GM19324 (cell line): ENCODE data around the gene COLEC12.

Source experiments
- ATAC-seq: cut with Tn5 transposase; IDR thresholded peaks from one replicate; pipeline ENCODE4 v1.9.1; 2021; ENCODE audit warnings: mild to moderate bottlenecking, moderate library complexity; ENCODE audit not compliant: unreplicated experiment, low FRiP score

Gene COLEC12

GRCh38 chr18:448116-448790, 52.2 kb downstream of the COLEC12 start:
- ATAC-seq: no peak

DNA sequence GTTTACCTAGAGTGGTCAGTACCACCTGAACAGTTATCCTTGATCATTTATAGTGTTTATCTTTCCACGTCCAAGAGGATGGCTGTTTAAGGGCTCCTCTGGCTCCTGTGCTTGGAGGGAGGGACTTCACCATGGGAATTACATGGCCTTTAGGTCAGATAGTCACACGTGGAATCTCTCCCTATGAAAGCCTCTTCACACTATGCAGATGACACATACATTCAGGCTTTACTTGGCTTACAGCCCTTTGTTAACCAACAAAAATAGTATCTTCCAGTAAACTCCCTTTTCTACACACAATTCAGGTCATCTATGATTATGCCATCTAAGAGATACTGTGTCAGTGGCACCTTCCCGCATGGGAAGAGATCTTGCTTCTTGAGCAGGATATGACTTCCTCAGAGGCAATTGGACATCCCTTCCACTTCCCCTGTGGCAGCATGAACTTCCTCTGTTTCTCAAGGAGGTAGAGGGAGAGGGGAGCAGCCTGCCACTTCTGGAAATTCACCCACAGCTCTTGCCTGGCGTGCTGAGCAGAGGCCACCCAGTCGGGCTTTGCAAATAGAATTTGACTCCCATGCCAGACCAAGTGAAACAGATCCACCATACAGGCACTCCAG, 53.5 kb downstream of the COLEC12 start:
- no peak for ATAC-seq

DNA sequence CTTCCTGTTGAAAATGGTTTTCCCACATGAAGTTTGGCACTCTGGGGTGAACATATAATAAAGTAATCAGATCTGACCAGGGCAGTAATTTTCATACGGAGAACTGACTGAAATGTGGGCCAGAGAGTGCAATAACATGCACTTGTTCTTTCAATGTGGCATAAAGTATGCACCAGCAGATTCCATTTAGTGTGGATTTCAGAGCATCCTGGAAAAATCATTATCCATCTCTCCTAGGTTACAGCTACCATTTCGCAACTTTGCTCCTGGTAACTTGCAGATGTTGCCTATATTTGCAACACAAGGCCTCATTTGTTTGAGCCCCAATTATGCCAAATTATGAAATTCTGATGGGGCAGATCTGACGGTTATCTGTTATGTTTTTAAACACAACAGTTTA, 55.4 kb downstream of the COLEC12 start:
- ATAC-seq: no peak

DNA sequence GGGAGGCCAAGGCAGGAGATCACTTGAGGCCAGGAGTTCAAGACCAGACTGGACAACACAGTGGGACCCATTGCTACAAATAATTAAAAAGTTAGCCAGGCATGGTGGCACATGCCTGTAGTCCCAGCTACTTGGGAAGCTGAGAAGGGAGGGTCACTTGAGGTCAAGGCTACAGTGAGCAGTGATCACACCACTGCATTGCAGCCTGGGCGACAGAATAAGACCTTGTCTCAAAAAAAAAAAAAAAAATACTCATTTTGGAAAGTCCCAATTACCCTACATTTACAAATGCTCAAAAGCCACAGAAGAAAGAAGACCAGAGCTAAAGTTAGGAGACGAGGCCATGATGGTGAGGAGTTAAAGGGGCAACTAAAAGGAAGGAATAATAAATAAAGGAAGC, 61.9 kb downstream of the COLEC12 start:
- ATAC-seq: no peak

DNA sequence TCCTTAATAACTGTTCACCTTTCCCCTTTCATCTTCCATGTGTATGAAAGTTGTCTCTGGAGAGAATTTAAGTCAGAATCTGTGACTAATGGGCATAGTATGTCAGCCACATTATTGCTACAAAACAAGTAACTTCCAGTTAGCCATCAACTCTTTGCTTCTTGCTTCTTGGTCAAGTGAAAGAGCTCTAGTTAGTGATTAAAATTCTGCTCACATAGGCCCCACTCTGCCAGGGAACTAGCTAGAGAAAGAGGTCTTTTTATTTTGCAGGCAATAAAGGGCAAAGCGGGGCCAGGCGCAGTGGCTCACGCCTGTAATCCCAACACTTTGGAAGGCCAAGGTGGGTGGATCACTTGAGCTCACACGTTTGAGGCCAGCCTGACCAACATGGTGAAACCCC, 64.6 kb downstream of the COLEC12 start:
- ATAC-seq: no peak

DNA sequence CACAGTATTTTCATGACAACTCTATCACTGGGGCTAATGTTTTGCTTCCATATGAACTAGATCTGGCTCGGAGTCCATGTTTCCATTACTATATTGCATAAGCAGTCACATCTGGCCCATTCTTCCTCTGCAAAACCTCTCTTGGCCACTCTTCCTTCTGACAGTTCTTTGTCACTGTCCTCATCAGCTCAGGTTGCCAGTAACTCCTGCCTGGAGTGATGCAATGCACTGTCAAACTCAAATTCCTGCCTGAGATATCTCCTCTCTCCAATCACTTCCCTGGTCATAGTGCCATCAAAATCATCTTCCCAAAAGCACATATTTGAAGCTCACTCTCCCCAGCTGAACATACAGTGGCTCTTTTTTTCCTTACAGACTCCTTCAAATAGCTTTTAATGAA, 66.1 kb downstream of the COLEC12 start:
- ATAC-seq: no peak

GRCh38 chr18:433960-434359, 66.5 kb downstream of the COLEC12 start:
- ATAC-seq: no peak

DNA sequence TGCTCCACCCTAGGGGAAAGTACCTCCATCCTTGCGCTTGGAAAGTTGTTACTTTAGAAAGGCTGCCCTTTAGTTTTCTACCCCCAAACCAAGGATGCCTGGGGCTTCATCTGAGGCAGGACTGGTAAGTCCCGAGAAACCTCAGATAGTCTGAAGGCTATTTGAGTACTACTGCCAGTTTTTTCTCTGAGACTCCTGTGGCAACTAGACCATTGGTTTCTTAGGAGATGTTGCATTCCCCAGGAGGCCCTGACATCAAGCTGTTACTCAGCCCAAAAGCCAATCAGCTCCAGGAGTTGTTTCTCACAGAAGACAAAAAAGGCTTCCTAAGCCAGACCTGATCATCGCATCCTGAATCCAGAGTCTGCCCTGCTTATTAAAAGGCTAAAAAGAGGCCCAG, 67.2 kb downstream of the COLEC12 start:
- ATAC-seq: no peak

DNA sequence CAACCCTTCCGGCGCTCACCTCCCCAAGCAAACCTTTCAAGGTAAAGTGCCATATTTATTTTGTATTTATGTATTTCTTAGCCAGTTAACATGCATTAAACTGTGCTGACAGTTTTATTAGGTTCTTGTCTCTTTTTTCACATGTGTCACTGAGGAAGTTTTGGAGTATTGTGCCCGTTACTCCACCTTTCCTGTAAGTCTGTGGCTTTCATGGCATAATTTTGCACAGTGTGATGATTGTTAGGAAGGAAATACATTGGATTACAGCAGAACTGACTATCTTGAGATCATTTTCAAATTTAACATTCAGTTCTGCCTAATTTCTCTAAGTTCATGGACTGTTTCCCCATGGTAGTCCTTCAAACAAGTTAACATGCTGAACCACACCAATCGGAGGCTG, 67.7 kb downstream of the COLEC12 start:
- no peak for ATAC-seq

GRCh38 chr18:429030-429429, 71.5 kb downstream of the COLEC12 start:
- ATAC-seq: no peak

- no peak for ATAC-seq
Measured at GRCh38 chr18:427005-427404, 73.5 kb downstream of the COLEC12 start.

- no peak for ATAC-seq
Measured at GRCh38 chr18:425106-425745, 75.3 kb downstream of the COLEC12 start.

DNA sequence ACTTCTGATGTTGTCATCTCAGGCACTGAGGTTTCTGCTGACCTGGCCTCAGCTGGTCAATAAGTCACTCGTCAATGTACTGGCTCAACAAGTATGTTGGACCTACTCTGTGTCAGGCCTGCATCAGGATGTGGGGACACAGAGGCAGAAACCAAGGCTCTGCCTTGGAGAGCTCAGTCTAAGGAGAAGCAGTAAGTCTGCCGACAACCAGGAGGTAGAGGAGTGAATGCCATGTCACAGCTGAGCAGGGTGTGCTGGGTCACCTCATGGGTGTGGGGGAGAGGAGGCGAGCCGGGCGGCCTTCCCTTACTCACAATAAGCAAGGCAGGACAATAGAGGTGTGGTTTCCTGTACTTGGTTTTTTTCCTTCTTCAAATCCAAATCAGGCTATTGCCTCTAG, 75.8 kb downstream of the COLEC12 start:
- ATAC-seq: no peak

DNA sequence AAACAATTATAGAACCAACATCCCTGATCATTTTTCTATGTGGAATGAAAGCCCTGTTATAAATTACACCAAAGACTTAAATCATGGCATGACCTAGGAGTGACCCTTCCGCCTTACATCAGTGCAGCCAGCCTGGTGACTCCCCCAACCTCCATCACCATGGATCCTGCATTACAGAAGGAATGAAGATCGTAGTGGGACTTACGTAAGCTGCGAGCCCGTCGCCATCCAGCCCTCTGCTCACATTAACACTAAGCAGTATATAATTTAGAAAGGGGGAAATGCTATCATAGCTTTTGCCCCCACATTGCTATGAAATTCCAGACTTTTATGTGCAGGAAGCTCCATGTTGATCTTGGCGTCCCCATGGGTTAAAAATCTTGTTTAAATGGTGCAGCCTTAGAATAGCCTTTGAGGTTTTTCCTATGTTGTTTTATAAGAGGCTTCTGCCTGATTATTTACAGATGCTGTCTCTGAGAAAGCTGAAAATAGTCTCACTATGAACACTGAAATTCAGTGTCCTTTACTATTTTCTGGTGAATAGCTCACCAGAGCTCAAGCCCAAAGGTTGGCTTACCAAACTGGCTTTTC, 76.3 kb downstream of the COLEC12 start:
- ATAC-seq: no peak

GRCh38 chr18:422966-423365, 77.5 kb downstream of the COLEC12 start:
- no peak for ATAC-seq

DNA sequence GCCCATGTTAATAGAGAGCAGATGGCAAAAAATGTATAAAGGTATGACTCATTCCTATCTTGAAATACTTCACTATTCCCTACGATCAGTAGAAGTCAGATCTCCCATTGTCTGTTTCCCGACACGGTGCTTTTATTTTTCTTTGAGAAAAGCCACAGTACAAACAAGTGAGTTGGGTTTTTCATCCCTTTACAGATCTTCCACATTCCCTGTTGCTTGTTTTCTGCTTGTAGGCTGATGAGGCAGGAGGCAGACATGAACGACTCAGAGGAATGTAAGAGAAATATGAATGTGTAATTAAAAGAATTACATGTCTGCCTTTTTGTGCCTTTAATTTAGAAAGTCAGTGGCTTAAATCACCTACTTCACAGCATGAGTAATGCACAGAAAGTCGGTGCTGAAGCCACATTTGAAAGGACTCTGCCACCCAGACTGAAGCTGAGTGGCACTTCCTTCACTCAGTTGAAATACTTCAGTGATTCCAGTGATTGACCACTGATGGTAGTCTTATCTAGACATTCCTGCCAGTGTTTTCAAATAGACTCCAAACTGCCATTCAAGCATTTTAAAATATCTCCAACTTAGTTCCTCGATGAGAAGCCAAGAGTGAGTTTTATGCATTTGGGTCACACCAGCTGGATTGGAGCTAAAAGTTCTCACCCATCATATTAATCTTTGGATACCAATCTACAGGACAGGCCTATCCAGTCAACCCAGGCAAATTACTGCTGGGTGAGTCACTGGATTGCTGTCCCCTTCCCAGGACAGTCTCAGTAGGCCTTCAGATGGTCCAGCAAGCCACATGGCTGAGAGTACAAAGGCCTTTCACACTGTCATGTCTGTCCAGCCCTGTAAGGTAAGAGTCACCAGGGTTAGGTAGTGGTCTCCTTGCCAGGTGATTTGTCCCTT, 79.0 kb downstream of the COLEC12 start:
- no peak for ATAC-seq

DNA sequence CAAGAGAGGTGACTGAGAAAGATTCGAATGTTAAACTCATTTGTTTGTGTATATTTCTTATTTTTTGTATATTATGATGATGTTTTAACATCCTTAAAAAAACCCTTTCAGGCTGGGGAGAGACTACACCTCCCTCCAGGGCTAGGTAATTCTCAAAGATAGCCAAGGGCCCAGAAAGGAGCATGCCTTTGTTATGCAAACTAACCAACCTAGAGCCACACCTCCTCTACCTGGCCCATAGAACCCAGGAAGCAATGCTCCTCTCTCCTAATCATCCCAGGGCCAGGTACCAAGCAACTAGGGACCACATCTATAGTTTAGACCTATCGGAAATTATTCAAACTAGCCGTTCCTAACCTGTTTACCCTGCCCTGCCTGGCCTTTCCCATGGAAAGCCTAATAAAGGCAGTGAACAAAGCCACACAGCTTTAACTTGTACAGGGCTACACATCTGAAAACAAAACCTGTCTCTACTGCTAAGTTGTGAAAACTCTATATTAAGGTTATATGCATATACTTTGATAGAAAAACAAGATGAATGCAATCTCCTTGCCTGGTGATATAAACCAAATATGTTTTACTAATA, 79.7 kb downstream of the COLEC12 start:
- no peak for ATAC-seq

DNA sequence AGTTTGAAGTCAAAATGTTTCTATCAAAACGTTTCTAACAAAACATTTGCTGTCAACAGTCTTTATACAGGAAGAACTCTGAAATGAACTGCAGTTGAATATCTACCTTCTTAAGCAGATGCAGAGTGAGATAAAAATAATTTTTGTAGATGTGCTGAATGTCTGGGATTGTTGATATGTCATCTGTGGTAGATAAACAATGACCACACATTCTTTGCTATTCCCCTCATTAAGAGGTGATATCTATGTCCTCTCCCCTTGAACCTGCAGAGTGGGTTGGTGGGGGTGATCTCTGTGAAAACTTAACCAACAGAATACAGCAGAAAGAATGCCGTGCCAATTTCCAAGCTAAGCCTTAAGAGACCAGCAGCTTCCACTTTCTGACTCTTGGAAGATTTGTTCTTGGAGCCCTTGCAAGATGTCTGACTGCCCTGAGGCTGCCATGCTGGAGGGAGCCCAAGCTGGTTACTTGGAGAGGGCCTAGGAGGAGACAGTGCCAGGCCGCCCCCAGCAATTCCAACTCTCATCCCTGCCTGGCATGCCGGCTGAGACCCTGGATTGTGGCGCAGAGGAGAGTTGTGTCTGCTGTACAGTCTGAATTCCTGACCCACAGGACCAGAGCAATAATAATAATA, 80.8 kb downstream of the COLEC12 start:
- ATAC-seq: no peak

DNA sequence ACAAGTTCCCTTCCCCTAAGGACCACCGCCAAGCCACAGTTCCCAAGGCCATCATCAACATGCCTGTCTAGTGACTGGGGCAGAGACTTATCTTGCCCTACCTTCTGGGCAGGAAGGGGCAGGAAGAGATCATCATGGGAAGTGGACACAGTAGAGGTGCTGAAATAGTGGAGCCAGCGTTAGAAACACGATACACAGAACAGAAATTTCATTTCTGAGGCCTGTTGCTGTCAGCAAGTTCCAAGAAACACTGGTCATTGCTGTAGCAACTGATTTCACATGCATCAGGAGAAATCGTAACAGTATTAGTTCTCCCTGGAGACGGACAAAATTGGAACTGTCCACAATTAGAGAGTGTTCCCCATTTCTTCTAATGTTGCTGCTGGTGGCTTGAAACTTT, 83.0 kb downstream of the COLEC12 start:
- no peak for ATAC-seq

- ATAC-seq: no peak
Measured at GRCh38 chr18:416930-417329, 83.6 kb downstream of the COLEC12 start.
